Esophagus muscularis mucosa (tissue), 4 donors: Measurements from ENCODE around the gene CEP57L1. TPM values are rescaled to one million over a fixed set of nuclear protein-coding genes. Genes with fewer than 3 reads are reported as not detected.
A peak's percentile ranks its signal among the peaks of the same experiment; 100 is the strongest.
"Not testable (repeated sequence)": the region's sequence is repeated elsewhere in the genome, so short reads cannot be mapped to it uniquely, and the experiment has no call there.

Experiments used
- DNase-seq: peaks from one replicate; pipeline ENCODE4 v3.0.0-alpha.2; 2017; ENCODE audit errors: extremely low spot score
- H3K27ac ChIP-seq, 4 donors: fragments of 200-600 bp; sonication (generic); replicated peaks in 1 of 4; 1 replicate in 3 of 4; 2 replicates in 1 of 4; pipeline ENCODE4 v1.5.1; 2016 to 2019; ENCODE audit warnings: mild to moderate bottlenecking in 1 of 4
- H3K27me3 ChIP-seq, 4 donors: fragments of 200-600 bp; sonication (generic); one replicate each; pipeline versions ENCODE4 v1.5.1 to v1.6.0; 2016 to 2019
- H3K36me3 ChIP-seq, 4 donors: fragments of 200-600 bp; sonication (generic); one replicate each; pipeline ENCODE4 v1.5.1; 2016 to 2019
- H3K4me1 ChIP-seq, 4 donors: fragments of 200-600 bp; sonication (generic); one replicate each; pipeline ENCODE4 v1.5.1; 2016 to 2019
- H3K4me3 ChIP-seq, 4 donors: fragments of 200-600 bp; sonication (generic); 1 replicate in 2 of 4; 2 replicates in 2 of 4; pipeline ENCODE4 v1.5.1; 2016 to 2019; ENCODE audit warnings: mild to moderate bottlenecking in 4 of 4, moderate library complexity in 1 of 4
- H3K9me3 ChIP-seq, 4 donors: fragments of 200-600 bp; sonication (generic); 1 replicate in 3 of 4; 2 replicates in 1 of 4; pipeline ENCODE4 v1.5.1; 2016 to 2019
- EP300 ChIP-seq: sonication (generic); formaldehyde crosslinking; IDR thresholded peaks from one replicate; pipeline ENCODE4 v1.6.1; 2017; ENCODE audit warnings: antibody characterized with exemption
- POLR2A ChIP-seq: fragments of 450-650 bp; IDR thresholded peaks from one replicate; pipeline ENCODE4 v1.6.1; 2017; ENCODE audit warnings: antibody characterized with exemption, moderate library complexity, mild to moderate bottlenecking, low read depth
- POLR2AphosphoS5 ChIP-seq, 2 donors: sonication (generic); formaldehyde crosslinking; IDR thresholded peaks; one replicate each; pipeline ENCODE4 v1.6.1; 2017; ENCODE audit warnings: antibody characterized with exemption in 2 of 2
- WGBS: methylation state at CpG from one replicate; pipeline ENCODE4 v1.1.5; 2018; 5-methylcytosine and 5-hydroxymethylcytosine counted together
- intact Hi-C: fragments of 100-400 bp; cut with DNase I; formaldehyde crosslinking; loops from one replicate; pipeline ENCODE4 v1.15.1; 2023
- total RNA-seq, 4 donors: library from RNA; depleted of rRNA; stranded (reverse); fragments of >200 nt; gene quantifications; one replicate each; pipeline versions ENCODE4 v1.1.0 to v1.2.1, GENCODE V29; 2016
- TF ChIP-seq, protein P1 (sequence below), 3 experiments: fragments of 200-600 bp in 2 of 3; fragments of 450-650 bp in 1 of 3; sonication (generic) in 2 of 3; IDR thresholded peaks; one replicate each; pipeline ENCODE4 v1.5.1; 2017 to 2019; ENCODE audit warnings: antibody characterized with exemption in 3 of 3, mild to moderate bottlenecking in 2 of 3, moderate library complexity in 1 of 3

CEP57L1 gene
- total RNA-seq, 4 donors from 2014 or later, result 11.9 to 19.9 (median 13.9) TPM

DNA sequence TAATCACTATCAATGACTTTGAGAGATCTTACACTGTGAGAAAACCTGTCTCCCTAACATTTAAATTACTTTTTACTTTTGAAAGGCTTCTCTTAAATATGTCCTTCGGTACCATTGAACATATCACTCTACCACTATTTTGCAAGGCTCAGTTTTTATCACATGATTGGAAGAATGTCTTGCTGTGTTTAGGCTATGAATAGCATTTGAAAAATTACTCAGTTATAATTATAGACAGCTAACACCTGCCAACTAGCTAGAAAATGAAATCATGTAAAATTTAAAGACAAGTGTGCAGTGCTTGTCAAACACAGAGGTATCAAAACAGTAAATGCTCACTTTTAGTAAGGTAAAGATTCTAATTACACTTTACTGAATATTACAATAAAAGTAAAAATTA lies 11.7 kb upstream of the CEP57L1 start:
- no peaks in the 10 kb centered on the region for H3K27me3 ChIP-seq
- peaks cover 43 to 83% (median 78%) of the 10 kb centered on the region in 4 donors for H3K4me1 ChIP-seq
- intact Hi-C loops, result loop anchor here (10.0 kb wide), 1 partner anchor 429 kb away; no protein-coding TSS in a partner anchor
- H3K27ac ChIP-seq, result no peak overlapping the region
- no peak for DNase-seq
- TF ChIP-seq EP300 (no peak), POLR2A (no peak), POLR2AphosphoS5 (IDR thresholded peaks at IDR 0.05) (no peak)
- TF ChIP-seq, protein P1, sequence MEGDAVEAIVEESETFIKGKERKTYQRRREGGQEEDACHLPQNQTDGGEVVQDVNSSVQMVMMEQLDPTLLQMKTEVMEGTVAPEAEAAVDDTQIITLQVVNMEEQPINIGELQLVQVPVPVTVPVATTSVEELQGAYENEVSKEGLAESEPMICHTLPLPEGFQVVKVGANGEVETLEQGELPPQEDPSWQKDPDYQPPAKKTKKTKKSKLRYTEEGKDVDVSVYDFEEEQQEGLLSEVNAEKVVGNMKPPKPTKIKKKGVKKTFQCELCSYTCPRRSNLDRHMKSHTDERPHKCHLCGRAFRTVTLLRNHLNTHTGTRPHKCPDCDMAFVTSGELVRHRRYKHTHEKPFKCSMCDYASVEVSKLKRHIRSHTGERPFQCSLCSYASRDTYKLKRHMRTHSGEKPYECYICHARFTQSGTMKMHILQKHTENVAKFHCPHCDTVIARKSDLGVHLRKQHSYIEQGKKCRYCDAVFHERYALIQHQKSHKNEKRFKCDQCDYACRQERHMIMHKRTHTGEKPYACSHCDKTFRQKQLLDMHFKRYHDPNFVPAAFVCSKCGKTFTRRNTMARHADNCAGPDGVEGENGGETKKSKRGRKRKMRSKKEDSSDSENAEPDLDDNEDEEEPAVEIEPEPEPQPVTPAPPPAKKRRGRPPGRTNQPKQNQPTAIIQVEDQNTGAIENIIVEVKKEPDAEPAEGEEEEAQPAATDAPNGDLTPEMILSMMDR (IDR thresholded peaks at IDR 0.05), result no peak
- H3K9me3 ChIP-seq, result no peaks in the 10 kb centered on the region
- H3K36me3 ChIP-seq, result peaks cover 0 to 11% (median 4%) of the 10 kb centered on the region in 4 donors
- WGBS, result 67% methylated on average over 1 of the region's 1 CpG
- no peak overlapping the region for H3K4me3 ChIP-seq

DNA sequence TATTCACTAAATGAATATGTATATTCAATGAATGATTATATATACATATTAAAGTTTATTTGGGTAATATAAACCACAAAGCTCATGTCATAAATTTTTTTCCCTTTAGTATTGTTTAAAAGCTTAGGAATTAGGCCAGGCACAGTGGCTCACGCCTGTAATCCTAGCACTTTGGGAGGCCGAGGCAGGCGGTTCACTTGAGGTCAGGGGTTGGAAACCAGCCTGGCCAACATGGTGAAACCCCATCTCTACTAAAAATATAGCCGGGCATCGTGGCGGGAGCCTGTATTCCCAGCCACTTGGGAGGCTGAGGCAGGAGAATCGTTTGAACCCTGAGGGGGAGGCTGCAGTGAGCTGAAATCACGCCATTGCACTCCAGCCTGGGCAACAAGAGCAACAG lies 11.2 kb upstream of the CEP57L1 start:
- H3K4me3 ChIP-seq, H3K27ac ChIP-seq, DNase-seq, H3K9me3 ChIP-seq, H3K27me3 ChIP-seq: not testable (repeated sequence)
- 79% methylated on average over 8 of the region's 8 CpGs for WGBS
- intact Hi-C loops, result loop anchor here (10.0 kb wide), 1 partner anchor 429 kb away; no protein-coding TSS in a partner anchor
- H3K4me1 ChIP-seq, result peaks cover 43 to 83% (median 78%) of the 10 kb centered on the region in 4 donors
- peaks cover 0 to 11% (median 4%) of the 10 kb centered on the region in 4 donors for H3K36me3 ChIP-seq

DNA sequence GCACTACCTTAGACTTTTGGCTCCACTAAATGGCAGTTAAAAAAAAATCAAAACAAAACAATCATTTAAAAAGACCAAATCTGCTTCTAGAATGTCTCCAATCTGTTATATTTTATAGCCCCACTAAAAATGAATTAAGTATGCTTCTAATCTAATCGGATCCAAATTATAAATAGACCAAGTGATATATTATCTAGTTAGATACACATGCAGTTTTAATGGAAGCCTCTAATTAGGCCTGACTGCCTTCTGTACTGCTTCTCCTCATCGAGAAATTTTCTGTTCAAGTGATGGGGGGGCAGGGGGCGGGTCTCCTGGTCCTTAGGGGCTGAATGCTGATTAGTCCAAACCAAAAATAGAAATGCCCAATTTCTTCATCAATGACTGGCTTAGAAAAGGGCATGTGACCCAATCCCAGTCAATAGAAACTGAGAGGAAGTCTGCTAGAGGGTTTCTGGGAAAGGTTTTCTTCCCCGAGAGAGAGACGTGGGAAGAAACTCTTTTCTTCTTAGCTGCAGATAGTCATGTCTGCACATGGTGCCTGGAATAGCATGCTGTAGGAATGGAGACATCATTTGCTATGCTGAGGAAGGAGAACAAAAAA lies 7.5 kb upstream of the CEP57L1 start:
- H3K27ac ChIP-seq, result peak overlapping the region in 3 of 4 donors; percentile 26 to 51 (median 49)
- intact Hi-C loops, result loop anchor here (10.0 kb wide), 1 partner anchor 433 kb away; no protein-coding TSS in a partner anchor
- H3K4me1 ChIP-seq, result peaks cover 42 to 78% (median 75%) of the 10 kb centered on the region in 4 donors
- peaks cover 0 to 11% (median 4%) of the 10 kb centered on the region in 4 donors for H3K36me3 ChIP-seq
- 52% methylated on average over 5 of the region's 5 CpGs for WGBS
- TF ChIP-seq, protein P1 (IDR thresholded peaks at IDR 0.05), result no peak
- no peak for TF ChIP-seq EP300
- no peaks in the 10 kb centered on the region for H3K27me3 ChIP-seq
- H3K9me3 ChIP-seq, result no peaks in the 10 kb centered on the region
- DNase-seq, result no peak
- H3K4me3 ChIP-seq, result no peak overlapping the region

DNA sequence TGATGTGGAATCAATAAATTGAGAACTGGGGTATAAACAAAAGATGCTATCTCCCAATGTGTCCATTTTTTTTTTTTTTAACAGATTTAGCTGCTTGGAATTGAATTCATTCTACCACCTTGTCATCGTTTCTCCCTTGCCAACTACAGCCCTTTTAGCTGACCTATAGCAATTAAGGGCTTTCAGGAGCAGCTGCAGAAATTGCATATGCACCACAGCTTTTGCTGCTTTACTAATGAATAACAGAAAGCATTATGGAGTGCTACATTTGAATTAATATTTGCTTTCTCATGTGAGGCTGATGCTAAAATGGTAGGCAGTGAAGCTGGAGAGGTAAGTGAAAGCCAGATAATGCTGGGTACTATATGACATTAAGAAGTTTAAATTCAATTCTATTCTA lies 6.3 kb upstream of the CEP57L1 start:
- WGBS, result 65% methylated on average over 1 of the region's 1 CpG
- Histone ChIP-seq H3K36me3 (peaks cover 0 to 11% (median 4%) of the 10 kb centered on the region in 4 donors), H3K4me1 (peaks cover 39 to 71% (median 67%) of the 10 kb centered on the region in 4 donors), H3K9me3 (no peaks in the 10 kb centered on the region), H3K4me3 (no peak overlapping the region), H3K27me3 (no peaks in the 10 kb centered on the region), H3K27ac (peak overlapping the region in 2 of 4 donors; percentile 49 to 51)
- intact Hi-C loops, result loop anchor here (10.0 kb wide), 1 partner anchor 434 kb away; no protein-coding TSS in a partner anchor
- no peak for TF ChIP-seq POLR2AphosphoS5 (IDR thresholded peaks at IDR 0.05)
- no peak for TF ChIP-seq POLR2A
- TF ChIP-seq, protein P1 (IDR thresholded peaks at IDR 0.05), result no peak
- TF ChIP-seq EP300, result no peak
- no peak for DNase-seq

DNA sequence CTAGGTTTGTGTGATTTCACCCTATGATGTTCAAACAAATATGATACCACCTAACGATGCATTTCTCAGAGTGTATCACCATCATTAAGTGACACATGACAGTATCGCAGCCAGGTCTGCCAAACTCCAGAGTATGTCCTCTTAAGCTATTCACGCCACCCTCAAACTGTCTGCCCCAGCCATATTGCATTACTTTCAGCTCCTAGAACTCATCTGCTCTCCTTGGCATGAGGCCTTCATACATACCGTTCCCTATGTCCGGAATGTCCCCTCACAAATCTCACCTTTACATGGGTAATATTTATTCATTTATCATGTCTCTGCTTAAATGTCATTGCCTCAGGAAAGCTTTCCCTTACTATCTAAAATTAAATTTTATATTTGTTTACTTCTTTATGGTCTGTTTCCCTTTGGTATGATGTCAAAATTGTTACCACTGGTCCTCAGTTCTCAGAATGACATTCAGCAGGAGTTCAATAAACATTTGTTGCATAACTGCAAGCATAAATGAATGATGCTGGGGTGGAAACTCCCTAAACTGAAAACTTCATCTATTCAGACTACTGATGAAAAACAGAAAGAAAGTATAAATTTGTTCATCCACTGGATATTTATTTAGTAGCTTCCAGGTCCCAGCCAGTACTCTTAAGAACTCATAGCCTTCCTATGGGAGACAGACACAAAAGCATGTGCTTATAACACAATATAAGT lies 3.8 kb upstream of the CEP57L1 start:
- peak overlapping the region in 2 of 4 donors; percentile 6 to 99 for H3K27ac ChIP-seq

More for the DNA sequence above, 3.8 kb upstream of the CEP57L1 start:
- no peak for DNase-seq
- intact Hi-C loops, result loop anchor here (10.0 kb wide), 1 partner anchor 293 kb away; the partner anchor contains the start of gene CD164
- WGBS, result 74% methylated on average over 5 of the region's 5 CpGs
- peak overlapping the region; percentile 75 to 86 (median 80) for H3K4me3 ChIP-seq
- no peaks in the 10 kb centered on the region for H3K27me3 ChIP-seq
- peak in 1 of 2 donors; percentile 37 for TF ChIP-seq POLR2AphosphoS5 (IDR thresholded peaks at IDR 0.05)
- TF ChIP-seq EP300, result no peak
- no peaks in the 10 kb centered on the region for H3K36me3 ChIP-seq
- peaks cover 38 to 65% (median 65%) of the 10 kb centered on the region in 4 donors for H3K4me1 ChIP-seq
- no peaks in the 10 kb centered on the region for H3K9me3 ChIP-seq
